Keratinocyte (primary cell): ENCODE results near the gene INVS.

Source experiments
- EZH2 ChIP-seq: IDR thresholded peaks from one replicate; pipeline ENCODE4 v1.6.1; 2012; ENCODE audit warnings: inconsistent platforms, mild to moderate bottlenecking, low read length, moderate library complexity
- TF ChIP-seq, protein P1 (sequence below), 3 experiments: IDR thresholded peaks in 1 of 3; conservative IDR thresholded peaks in 1 of 3; optimal IDR thresholded peaks in 1 of 3; 2 replicates in 2 of 3; 3 replicates in 1 of 3; pipeline versions ENCODE3 to v1.5.1; 2011; ENCODE audit warnings: low read length in 3 of 3, mild to moderate bottlenecking in 3 of 3, moderate library complexity in 2 of 3, control low read depth in 1 of 3, inconsistent platforms in 1 of 3; ENCODE audit not compliant: insufficient read depth in 2 of 3; ENCODE audit errors: extremely low read depth in 1 of 3

DNA sequence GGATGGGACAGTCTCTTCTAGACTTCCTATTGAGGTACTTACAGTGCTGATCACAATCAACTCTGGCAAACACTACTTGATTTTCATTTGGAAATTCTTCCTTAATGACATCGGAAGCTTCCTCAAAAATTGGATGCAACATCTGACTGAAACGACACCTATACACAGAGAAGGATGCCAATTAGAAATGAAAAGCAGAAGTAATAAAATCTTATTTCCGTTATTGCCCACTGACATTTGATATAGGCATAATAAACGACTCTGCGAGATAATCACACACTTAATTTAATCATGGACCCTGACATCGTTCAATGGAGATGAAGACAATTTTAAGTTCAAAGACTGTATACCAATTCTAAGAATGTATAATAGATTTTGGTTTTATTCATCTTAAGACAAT, 46.7 kb upstream of the INVS start:
- TF ChIP-seq, protein P1, sequence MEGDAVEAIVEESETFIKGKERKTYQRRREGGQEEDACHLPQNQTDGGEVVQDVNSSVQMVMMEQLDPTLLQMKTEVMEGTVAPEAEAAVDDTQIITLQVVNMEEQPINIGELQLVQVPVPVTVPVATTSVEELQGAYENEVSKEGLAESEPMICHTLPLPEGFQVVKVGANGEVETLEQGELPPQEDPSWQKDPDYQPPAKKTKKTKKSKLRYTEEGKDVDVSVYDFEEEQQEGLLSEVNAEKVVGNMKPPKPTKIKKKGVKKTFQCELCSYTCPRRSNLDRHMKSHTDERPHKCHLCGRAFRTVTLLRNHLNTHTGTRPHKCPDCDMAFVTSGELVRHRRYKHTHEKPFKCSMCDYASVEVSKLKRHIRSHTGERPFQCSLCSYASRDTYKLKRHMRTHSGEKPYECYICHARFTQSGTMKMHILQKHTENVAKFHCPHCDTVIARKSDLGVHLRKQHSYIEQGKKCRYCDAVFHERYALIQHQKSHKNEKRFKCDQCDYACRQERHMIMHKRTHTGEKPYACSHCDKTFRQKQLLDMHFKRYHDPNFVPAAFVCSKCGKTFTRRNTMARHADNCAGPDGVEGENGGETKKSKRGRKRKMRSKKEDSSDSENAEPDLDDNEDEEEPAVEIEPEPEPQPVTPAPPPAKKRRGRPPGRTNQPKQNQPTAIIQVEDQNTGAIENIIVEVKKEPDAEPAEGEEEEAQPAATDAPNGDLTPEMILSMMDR (optimal IDR thresholded peaks at IDR 0.05 in 1 of 3, IDR thresholded peaks at IDR 0.05 in 1 of 3, conservative IDR thresholded peaks at IDR 0.05 in 1 of 3; ENCODE audit: extremely low read depth in 1 of 3, insufficient read depth in 2 of 3, low read length in 3 of 3) = no peak
- TF ChIP-seq EZH2 = no peak
